Colonic mucosa (tissue), 4 donors: ENCODE results near the gene HENMT1. TPM values are rescaled to one million over a fixed set of nuclear protein-coding genes. Genes with fewer than 3 reads are reported as not detected.

Source experiments
- DNase-seq: peaks from one replicate; pipeline ENCODE4 v3.0.0-alpha.2; 2020
- H3K27ac ChIP-seq: fragments of 200-600 bp; one replicate; pipeline ENCODE4 v1.8.0; 2021
- H3K27me3 ChIP-seq: fragments of 200-600 bp; one replicate; pipeline ENCODE4 v1.8.0; 2021
- H3K36me3 ChIP-seq: fragments of 200-600 bp; one replicate; pipeline ENCODE4 v1.8.0; 2021
- H3K4me1 ChIP-seq: fragments of 200-600 bp; one replicate; pipeline ENCODE4 v1.8.0; 2021; ENCODE audit warnings: mild to moderate bottlenecking
- H3K4me3 ChIP-seq: fragments of 200-600 bp; one replicate; pipeline ENCODE4 v1.8.0; 2021
- H3K9ac ChIP-seq, 2 donors: one replicate each; pipeline ENCODE4 v1.7.0; 2013; ENCODE audit warnings: control low read depth in 2 of 2, low read depth in 2 of 2, low read length in 2 of 2
- H3K9me3 ChIP-seq: fragments of 200-600 bp; one replicate; pipeline ENCODE4 v1.8.0; 2021
- intact Hi-C: fragments of 100-400 bp; cut with DNase I; formaldehyde crosslinking; loops from one replicate; pipeline ENCODE4 v1.14.1; 2022
- total RNA-seq, 2 donors: library from RNA; stranded (reverse); fragmentation: NEBNext Ultra II Directional in 1 of 2; extraction: Animal tissue kit (Norgen Biotek cat#: 25700) in 1 of 2; gene quantifications; one replicate each; pipeline ENCODE4 v1.2.1, GENCODE V29; 2021
- TF ChIP-seq, protein P1 (sequence below): fragments of 200-600 bp; IDR thresholded peaks from one replicate; pipeline ENCODE4 v1.8.0; 2022; ENCODE audit warnings: antibody characterized with exemption, mild to moderate bottlenecking
- donor health status: healthy.
- donor health status: DM: no; HTN: no; CAD: no.
- donor health status: DM: no; HTN: no; CAD: no.

The HENMT1 gene
- total RNA-seq, 2 donors from 2014 or later: 3.7 to 10.1 TPM

DNA sequence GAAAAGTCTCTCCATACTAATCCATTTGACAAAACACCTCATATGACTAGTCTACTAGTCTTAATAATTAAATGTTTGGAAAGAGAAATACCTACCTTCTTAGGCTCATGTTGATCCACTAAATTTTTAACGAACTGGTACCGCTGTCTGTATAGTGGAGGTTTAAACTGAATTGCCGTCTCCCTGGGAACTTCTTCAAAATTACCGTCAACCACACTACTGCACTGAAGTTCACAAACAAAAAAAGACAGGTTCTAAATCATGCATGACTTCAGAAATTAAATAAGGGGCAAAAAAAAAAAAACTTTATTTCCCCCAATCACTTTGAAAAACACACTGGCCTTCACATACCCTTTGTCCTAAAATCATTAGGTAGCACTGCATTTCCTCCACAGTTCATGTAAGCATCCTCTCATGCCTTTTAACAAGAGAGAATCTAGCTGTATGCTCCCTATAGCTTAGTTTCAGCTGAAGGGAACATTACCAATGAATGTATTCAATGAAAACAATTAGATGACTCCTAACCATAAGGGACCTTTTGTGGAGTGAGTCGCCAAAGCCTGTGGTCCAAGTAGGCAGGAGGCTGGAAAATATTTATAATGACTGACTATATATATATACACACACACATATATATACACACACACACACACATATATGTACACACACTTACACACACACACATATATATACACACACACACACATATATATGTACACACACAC lies 3.4 kb downstream of the HENMT1 start:
- TF ChIP-seq, protein P1, sequence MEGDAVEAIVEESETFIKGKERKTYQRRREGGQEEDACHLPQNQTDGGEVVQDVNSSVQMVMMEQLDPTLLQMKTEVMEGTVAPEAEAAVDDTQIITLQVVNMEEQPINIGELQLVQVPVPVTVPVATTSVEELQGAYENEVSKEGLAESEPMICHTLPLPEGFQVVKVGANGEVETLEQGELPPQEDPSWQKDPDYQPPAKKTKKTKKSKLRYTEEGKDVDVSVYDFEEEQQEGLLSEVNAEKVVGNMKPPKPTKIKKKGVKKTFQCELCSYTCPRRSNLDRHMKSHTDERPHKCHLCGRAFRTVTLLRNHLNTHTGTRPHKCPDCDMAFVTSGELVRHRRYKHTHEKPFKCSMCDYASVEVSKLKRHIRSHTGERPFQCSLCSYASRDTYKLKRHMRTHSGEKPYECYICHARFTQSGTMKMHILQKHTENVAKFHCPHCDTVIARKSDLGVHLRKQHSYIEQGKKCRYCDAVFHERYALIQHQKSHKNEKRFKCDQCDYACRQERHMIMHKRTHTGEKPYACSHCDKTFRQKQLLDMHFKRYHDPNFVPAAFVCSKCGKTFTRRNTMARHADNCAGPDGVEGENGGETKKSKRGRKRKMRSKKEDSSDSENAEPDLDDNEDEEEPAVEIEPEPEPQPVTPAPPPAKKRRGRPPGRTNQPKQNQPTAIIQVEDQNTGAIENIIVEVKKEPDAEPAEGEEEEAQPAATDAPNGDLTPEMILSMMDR: no peak
- intact Hi-C loops: no loop called here
- Histone ChIP-seq H3K4me3 (no peak overlapping the region), H3K36me3 (no peaks in the 10 kb centered on the region), H3K9me3 (no peaks in the 10 kb centered on the region), H3K4me1 (no peaks in the 10 kb centered on the region), H3K27ac (no peak overlapping the region), H3K9ac (no peak overlapping the region), H3K27me3 (no peaks in the 10 kb centered on the region)
- DNase-seq: no peak

DNA sequence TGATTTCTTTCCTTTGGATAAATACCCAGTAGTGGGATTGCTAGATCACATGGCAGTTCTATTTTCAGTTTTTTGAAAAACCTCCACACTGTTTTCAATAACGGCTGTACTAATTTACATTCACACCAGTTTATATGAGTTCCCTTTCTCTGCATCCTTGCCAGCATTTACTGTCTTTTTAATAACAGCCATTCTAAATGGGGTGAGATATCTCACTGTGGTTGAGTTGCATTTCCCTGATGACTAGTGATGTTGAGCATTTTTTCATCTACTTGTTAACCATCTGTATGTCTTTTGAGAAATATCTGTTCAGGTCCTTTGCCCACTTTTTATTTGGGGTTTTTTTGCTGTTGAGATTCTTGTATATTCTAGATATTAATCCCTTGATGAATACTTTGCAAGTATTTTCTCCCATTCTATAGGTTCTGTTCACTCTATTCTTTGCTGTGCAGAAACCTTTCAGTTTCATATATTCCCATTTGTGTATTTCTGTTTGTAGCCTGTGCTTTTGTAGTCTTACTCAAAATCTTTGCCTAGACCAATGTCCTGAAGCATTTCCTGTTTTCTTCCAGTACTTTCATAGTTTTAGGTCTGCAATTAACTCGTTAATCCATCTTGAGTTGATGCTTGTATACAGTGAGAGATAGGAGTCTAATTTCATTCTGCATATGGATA lies 7.3 kb downstream of the HENMT1 start:
- no peak overlapping the region for H3K27ac ChIP-seq
- H3K9me3 ChIP-seq: no peaks in the 10 kb centered on the region
- H3K36me3 ChIP-seq: no peaks in the 10 kb centered on the region
- no peak for DNase-seq
- TF ChIP-seq, protein P1: no peak
- intact Hi-C loops: no loop called here
- H3K4me1 ChIP-seq: no peaks in the 10 kb centered on the region
- no peak overlapping the region for H3K4me3 ChIP-seq
- H3K27me3 ChIP-seq: no peaks in the 10 kb centered on the region
- H3K9ac ChIP-seq: no peak overlapping the region

DNA sequence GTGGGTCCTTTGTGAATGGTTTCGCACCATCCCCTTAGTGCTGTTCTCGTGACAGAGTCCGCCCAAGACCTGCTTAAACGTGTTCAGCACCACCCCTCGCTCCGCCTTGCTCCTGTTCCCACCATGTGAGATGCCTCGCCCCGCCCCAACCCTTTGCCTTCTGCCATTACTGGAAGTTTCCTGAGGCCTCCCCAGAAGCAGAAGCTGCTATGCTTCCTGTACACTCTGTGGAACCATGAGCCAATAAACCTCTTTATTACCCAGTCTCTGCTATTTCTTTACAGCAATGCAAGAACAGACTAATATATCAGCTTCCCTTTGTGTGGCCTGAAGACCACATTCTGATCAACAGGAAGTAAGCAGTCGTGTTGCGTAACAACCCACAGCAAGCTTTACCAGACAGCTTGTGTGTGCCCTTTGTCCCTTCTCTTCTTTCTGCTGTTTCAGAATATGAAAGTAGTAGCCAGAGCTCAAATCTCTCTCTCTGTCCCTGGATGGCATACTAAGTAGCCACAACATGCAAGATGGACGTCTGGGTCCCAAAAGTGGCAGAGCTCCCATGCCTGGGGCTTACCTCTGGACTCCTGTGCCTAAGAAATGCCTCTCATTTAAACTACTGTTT lies 14.1 kb downstream of the HENMT1 start:
- Histone ChIP-seq H3K9me3 (no peaks in the 10 kb centered on the region), H3K27me3 (no peaks in the 10 kb centered on the region), H3K9ac (peak overlapping the region in 1 of 2 donors; percentile 74), H3K36me3 (no peaks in the 10 kb centered on the region), H3K27ac (peak overlapping the region; percentile 90), H3K4me1 (no peaks in the 10 kb centered on the region), H3K4me3 (no peak overlapping the region)
- TF ChIP-seq, protein P1: no peak
- peak; percentile 94 for DNase-seq
- intact Hi-C loops: no loop called here

DNA sequence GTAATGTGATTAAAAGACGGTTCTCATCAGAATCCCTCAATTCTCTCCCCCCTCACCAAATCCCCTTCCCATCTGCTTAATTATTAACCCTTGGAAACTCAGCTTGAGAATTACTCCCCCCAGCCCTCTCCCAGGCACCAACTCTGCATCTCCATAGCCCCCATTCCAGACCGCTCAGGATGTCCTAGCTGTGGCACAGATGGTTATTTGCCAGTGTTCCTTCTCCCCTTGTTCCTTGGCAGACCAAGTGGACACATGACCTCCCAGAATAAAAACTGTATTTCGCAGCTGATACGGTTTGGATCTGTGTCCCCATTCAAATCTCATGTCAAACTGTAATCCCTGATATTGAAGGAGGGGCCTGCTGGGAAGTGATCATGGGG lies 14.6 kb downstream of the HENMT1 start:
- peak overlapping the region in 1 of 2 donors; percentile 74 for H3K9ac ChIP-seq
- H3K27ac ChIP-seq: peak overlapping the region; percentile 90
- no peaks in the 10 kb centered on the region for H3K4me1 ChIP-seq
- no peak for DNase-seq
- no peaks in the 10 kb centered on the region for H3K9me3 ChIP-seq
- H3K27me3 ChIP-seq: no peaks in the 10 kb centered on the region
- no peak overlapping the region for H3K4me3 ChIP-seq
- no peaks in the 10 kb centered on the region for H3K36me3 ChIP-seq
- TF ChIP-seq, protein P1: no peak
- intact Hi-C loops: no loop called here

DNA sequence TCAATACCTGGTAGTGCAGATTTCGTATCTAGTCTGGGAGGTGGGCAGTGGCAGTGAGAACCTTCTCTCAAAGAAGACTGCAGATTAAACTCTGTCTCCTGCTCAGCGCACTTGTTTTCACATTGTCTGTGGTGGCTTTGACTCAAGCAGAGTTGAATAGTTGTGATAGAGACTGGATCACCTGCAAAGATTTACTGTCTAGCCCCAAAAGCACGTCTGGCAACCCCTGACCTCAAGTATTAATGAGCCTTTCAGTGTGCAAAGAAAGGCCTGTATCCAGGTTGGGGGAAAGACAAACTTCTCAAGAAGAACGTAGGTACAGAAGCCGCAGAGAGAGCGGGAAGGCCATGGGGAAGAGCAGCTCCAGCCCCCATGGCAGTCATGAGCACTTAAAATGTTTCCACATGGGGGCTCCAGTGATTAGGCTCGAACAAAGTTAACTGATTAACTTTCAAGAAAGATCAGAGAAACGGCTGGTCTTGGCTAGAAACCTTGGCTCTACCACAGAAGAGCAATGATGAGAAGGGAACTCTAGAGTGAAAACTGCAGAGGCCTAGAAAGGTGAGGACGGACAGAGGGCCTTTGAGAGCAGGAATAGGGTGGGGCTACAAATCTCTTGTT lies 15.2 kb downstream of the HENMT1 start:
- H3K36me3 ChIP-seq: no peaks in the 10 kb centered on the region
- no peak overlapping the region for H3K4me3 ChIP-seq
- no peaks in the 10 kb centered on the region for H3K4me1 ChIP-seq
- peak overlapping the region in 1 of 2 donors; percentile 74 for H3K9ac ChIP-seq
- intact Hi-C loops: no loop called here
- H3K27me3 ChIP-seq: no peaks in the 10 kb centered on the region
- DNase-seq: no peak
- peak overlapping the region; percentile 90 for H3K27ac ChIP-seq
- TF ChIP-seq, protein P1: no peak
- no peaks in the 10 kb centered on the region for H3K9me3 ChIP-seq
